Naive thymus-derived CD8-positive, alpha-beta T cell (primary cell): ENCODE results near the gene ALOX15. TPM values are rescaled to one million over a fixed set of nuclear protein-coding genes. Genes with fewer than 3 reads are reported as not detected.
"Not testable (repeated sequence)": the region's sequence is repeated elsewhere in the genome, so short reads cannot be mapped to it uniquely, and the experiment has no call there.

Experiments used
- ATAC-seq, 2 donors: fragments of 150-1000 bp; cut with Tn5 transposase in 1 of 2; sonication (Bioruptor Pico), chemical (Tn5 transposase) in 1 of 2; 1 replicate in 1 of 2; 2 replicates in 1 of 2; pipeline ENCODE4 v1.10.0; 2021; ENCODE audit warnings: mild to moderate bottlenecking in 2 of 2, moderate library complexity in 2 of 2
- POLR2A ChIA-PET: fragments of 350-600 bp; sonication (Branson Sonifier 250); formaldehyde crosslinking; loops from one replicate; lab custom pipeline; 2021; ENCODE audit warnings: antibody characterized with exemption; lab: Charles Lee
- DNase-seq, 10 donors: peaks; one replicate each; pipeline versions ENCODE4 v3.0.0 to v3.0.0-alpha.2; 2020 to 2022
- H3K27ac Mint-ChIP-seq, 10 donors: one replicate each; pipeline ENCODE4 v1.8.0; 2020 to 2022; ENCODE audit warnings: mild to moderate bottlenecking in 10 of 10, mixed read lengths in 10 of 10, moderate library complexity in 4 of 10, inconsistent platforms in 1 of 10
- H3K27me3 Mint-ChIP-seq, 5 donors: one replicate each; pipeline ENCODE4 v1.8.0; 2021 to 2022; ENCODE audit warnings: mixed read lengths in 5 of 5
- H3K36me3 Mint-ChIP-seq, 3 donors: one replicate each; pipeline ENCODE4 v1.8.0; 2020 to 2022; ENCODE audit warnings: mixed read lengths in 3 of 3, mild to moderate bottlenecking in 2 of 3, inconsistent platforms in 1 of 3
- H3K4me1 Mint-ChIP-seq, 4 donors: one replicate each; pipeline ENCODE4 v1.8.0; 2021 to 2022; ENCODE audit warnings: mixed read lengths in 4 of 4
- H3K4me3 Mint-ChIP-seq, 10 donors: one replicate each; pipeline ENCODE4 v1.8.0; 2020 to 2022; ENCODE audit warnings: mild to moderate bottlenecking in 10 of 10, mixed read lengths in 10 of 10, moderate library complexity in 6 of 10, inconsistent platforms in 1 of 10
- H3K9me3 Mint-ChIP-seq, 9 donors: one replicate each; pipeline ENCODE4 v1.8.0; 2020 to 2022; ENCODE audit warnings: mixed read lengths in 9 of 9, mild to moderate bottlenecking in 3 of 9, inconsistent platforms in 1 of 9, moderate library complexity in 1 of 9
- polyA plus RNA-seq, 3 donors: library from polyadenylated mRNA; unstranded; fragments of 300-500 nt; fragmentation: Illumina TruSeq; gene quantifications; one replicate each; pipeline ENCODE4 v1.2.3, GENCODE V29; 2021
- total RNA-seq, 8 experiments: library from RNA in 2 of 8; stranded (reverse) in 2 of 8; gene quantifications; one replicate each; pipeline ENCODE4 v1.2.3 and lab custom pipeline; 2021 to 2026

ALOX15 gene
- total and polyA plus RNA-seq, 5 experiments from 2014 or later = 0.60 TPM; not detected in 3

DNA sequence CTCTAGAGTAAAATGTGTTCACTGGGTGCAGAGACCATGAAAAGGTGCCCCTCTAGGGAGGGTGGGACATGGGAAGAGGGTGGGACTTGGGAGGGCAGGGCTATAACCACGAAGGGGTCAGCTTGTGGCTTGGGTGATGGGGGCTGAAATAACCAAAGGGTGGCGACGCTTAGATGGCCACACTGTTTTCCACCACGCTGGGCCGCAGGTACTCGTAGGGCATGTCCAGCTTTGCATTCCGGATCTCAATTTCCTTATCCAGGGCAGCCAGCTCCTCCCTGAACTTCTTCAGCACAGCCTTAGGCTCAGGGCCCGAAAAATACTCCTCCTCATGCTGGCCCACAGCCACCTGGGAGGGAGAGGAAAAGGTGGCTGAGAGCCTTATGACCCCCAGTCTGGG is 10.0 kb downstream of the ALOX15 start:
- Mint-ChIP-seq H3K4me1 (peaks cover 5 to 12% (median 10%) of the 10 kb centered on the region in 4 donors), H3K9me3 (peaks cover 0 to 4% (median 0%) of the 10 kb centered on the region in 9 donors), H3K4me3 (no peak overlapping the region), H3K27ac (no peak overlapping the region), H3K36me3 (no peaks in the 10 kb centered on the region), H3K27me3 (peaks cover 19 to 32% (median 31%) of the 10 kb centered on the region in 5 donors)
- DNase-seq = no peak
- POLR2A ChIA-PET = no interaction called here
- no peak for ATAC-seq

DNA sequence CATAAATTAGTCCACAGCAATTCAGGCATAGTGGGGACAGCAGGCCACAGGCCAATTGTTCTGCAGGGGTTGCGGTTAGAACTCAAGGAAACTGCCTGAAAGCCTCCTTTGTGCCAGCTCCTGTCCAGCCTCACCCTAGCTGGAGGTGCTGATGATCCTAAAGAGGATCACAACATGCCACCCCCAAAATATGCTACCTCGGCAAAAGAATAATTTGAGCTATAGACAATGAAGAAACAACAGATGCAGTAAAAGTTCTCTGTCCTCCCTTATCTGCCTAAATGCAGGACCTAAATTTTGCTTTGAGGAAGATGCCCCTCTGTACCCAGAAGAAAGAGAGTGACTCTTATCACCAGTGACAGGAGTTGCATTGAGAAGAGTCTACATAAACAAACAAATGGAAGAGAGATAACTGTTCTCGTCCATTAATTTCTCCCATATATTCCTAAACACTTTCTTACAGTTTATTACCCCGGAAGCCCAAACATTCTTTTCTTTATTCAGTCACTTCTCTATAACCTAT is 14.7 kb downstream of the ALOX15 start:
- peaks cover 0 to 2% (median 1%) of the 10 kb centered on the region in 4 donors for H3K4me1 Mint-ChIP-seq
- no peak overlapping the region for H3K4me3 Mint-ChIP-seq
- peaks cover 0 to 7% (median 4%) of the 10 kb centered on the region in 5 donors for H3K27me3 Mint-ChIP-seq
- H3K27ac Mint-ChIP-seq = no peak overlapping the region
- DNase-seq (no peak), ATAC-seq (no peak)
- H3K9me3 Mint-ChIP-seq = peaks cover 0 to 4% (median 0%) of the 10 kb centered on the region in 9 donors
- POLR2A ChIA-PET = no interaction called here
- peaks cover 0 to 2% (median 0%) of the 10 kb centered on the region in 3 donors for H3K36me3 Mint-ChIP-seq

DNA sequence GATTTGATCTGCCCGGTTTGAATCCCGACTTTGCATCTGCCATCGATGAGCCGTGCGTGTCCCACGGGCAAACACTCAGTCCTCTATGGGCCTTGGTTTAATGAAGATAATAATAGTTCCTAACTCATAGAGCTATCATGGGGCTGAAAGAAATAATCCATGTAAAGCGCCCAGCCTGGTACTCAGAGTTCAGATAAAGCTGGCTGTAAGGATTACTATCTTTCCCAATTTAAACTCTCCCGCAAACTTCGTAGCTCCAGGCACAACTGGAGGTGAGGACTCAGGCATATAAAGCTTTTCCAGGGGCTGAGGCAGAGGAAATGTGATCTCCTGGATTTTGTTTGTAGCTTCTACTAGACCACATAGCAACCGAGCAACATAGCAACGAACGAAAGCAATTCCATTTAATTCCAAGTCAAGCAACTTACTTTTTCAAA is 16.3 kb downstream of the ALOX15 start:
- POLR2A ChIA-PET = interaction anchor here (0.7 kb wide), 1 partner anchor 187 kb away, joined by 3 read pairs; no protein-coding TSS in a partner anchor
- no peak overlapping the region for H3K27ac Mint-ChIP-seq
- no peak for ATAC-seq

DNA sequence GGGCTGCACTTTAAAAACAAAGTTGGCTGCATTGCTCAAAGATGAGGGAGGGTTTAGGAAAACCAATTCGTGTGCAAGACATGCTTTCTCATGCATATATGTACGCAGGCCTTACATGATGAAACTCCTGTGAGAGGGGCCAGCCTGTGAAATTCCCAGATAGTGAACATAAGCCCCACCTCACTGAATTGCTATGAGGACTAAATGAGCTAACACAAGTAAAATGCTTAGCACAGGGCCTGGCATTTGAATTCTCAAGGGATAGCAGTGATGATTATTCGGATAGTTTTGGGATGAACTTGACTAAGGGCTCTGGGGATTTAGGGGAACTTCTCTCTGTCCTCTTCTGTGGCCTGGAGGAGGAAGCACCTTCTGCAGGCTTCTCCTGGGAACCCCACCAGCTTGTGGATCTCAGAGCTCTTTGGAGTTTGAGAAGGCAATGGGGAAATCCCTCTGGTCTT is 17.0 kb downstream of the ALOX15 start:
- DNase-seq, H3K36me3 Mint-ChIP-seq, H3K27me3 Mint-ChIP-seq, ATAC-seq, H3K27ac Mint-ChIP-seq, H3K4me3 Mint-ChIP-seq, POLR2A ChIA-PET, H3K9me3 Mint-ChIP-seq, H3K4me1 Mint-ChIP-seq: not testable (repeated sequence)

More for the DNA sequence above, 16.3 kb downstream of the ALOX15 start:
- peaks cover 0 to 7% (median 4%) of the 10 kb centered on the region in 5 donors for H3K27me3 Mint-ChIP-seq
- H3K4me3 Mint-ChIP-seq = no peak overlapping the region
- peaks cover 0 to 2% (median 1%) of the 10 kb centered on the region in 4 donors for H3K4me1 Mint-ChIP-seq
- no peak for DNase-seq
- peaks cover 0 to 2% (median 0%) of the 10 kb centered on the region in 3 donors for H3K36me3 Mint-ChIP-seq
- H3K9me3 Mint-ChIP-seq = peaks cover 0 to 4% (median 0%) of the 10 kb centered on the region in 9 donors

DNA sequence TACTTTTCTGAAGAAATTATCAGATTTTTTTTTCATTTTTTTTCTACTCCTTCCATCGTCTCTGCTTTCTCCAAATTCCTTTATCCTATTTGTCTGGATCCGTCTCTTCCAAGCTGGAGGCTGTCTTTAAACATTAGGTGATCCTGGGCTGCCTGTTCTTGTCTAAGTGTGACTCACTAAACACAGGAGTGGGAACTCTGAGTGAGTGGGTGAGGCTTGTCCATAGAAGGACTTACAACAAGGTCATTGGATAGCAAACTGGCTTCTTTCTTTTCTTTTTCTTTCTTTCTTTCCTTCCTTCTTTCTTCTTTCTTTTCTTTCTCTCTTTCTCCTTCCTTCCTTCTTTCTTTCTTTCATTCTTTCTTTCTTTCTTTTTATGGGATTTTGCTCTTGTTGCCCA is 18.2 kb downstream of the ALOX15 start:
- Mint-ChIP-seq H3K27ac (no peak overlapping the region), H3K27me3 (peaks cover 0 to 7% (median 4%) of the 10 kb centered on the region in 5 donors), H3K4me3 (no peak overlapping the region), H3K36me3 (peaks cover 0 to 2% (median 0%) of the 10 kb centered on the region in 3 donors), H3K9me3 (peaks cover 0 to 4% (median 0%) of the 10 kb centered on the region in 9 donors), H3K4me1 (peaks cover 0 to 2% (median 1%) of the 10 kb centered on the region in 4 donors)
- POLR2A ChIA-PET = no interaction called here
- DNase-seq = no peak
- no peak for ATAC-seq

DNA sequence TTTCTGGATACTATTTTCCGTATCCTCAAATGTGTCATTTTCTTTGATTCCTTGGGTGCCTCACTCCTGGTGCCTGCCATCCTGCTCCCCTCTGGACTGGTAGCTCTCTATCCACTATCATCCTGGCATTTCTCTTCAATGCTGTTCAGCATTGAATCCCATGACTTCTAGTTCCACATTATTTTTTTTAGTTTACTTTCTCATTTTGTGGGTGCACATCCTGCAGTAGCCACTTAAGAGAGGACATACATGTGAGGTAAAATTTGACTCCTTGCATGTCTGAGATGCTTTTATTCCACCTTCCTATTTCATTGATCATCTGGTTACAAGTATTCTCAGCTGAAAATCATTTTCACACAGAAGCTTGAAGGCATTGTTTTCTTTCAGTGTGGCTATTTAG is 19.1 kb downstream of the ALOX15 start:
- peaks cover 0 to 2% (median 1%) of the 10 kb centered on the region in 4 donors for H3K4me1 Mint-ChIP-seq
- DNase-seq (no peak), ATAC-seq (no peak)
- H3K27ac Mint-ChIP-seq = no peak overlapping the region
- POLR2A ChIA-PET = no interaction called here
- peaks cover 0 to 10% (median 4%) of the 10 kb centered on the region in 5 donors for H3K27me3 Mint-ChIP-seq
- peaks cover 0 to 4% (median 0%) of the 10 kb centered on the region in 9 donors for H3K9me3 Mint-ChIP-seq
- peaks cover 0 to 2% (median 0%) of the 10 kb centered on the region in 3 donors for H3K36me3 Mint-ChIP-seq
- H3K4me3 Mint-ChIP-seq = no peak overlapping the region

DNA sequence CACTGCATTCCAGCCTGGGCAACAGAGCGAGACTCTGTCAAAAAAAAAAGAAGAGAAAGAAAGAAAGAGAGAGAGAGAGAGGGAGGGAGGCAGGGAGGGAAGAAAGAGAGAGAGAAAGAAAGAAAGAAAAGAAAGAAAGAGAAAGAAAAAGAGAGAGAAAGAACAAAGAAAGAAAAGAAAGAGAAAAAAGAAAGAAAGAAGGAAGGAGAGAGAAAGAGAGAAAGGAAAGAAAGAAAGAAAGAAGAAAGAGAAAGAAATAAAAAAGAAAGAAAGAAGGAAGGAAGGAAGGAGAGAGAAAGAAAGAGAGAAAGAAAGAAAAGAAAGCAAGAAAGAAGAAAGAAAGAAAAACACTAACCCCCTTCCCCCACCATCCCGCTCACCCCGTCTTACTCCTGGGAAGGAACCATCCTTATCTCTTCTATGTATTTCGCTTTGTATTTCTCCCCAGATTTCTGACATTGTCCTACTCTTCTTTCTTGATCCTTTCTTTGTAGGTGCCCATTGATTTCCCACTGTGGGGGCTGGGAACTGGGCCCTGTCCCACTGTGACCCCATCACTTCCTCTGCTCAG is 20.9 kb downstream of the ALOX15 start:
- peaks cover 0 to 2% (median 0%) of the 10 kb centered on the region in 3 donors for H3K36me3 Mint-ChIP-seq
- H3K9me3 Mint-ChIP-seq = peaks cover 0 to 4% (median 0%) of the 10 kb centered on the region in 9 donors
- H3K27me3 Mint-ChIP-seq = peaks cover 0 to 11% (median 0%) of the 10 kb centered on the region in 5 donors
- no peak overlapping the region for H3K27ac Mint-ChIP-seq
- no peak for DNase-seq
- POLR2A ChIA-PET = no interaction called here
- H3K4me1 Mint-ChIP-seq = no peaks in the 10 kb centered on the region
- no peak for ATAC-seq
- no peak overlapping the region for H3K4me3 Mint-ChIP-seq

DNA sequence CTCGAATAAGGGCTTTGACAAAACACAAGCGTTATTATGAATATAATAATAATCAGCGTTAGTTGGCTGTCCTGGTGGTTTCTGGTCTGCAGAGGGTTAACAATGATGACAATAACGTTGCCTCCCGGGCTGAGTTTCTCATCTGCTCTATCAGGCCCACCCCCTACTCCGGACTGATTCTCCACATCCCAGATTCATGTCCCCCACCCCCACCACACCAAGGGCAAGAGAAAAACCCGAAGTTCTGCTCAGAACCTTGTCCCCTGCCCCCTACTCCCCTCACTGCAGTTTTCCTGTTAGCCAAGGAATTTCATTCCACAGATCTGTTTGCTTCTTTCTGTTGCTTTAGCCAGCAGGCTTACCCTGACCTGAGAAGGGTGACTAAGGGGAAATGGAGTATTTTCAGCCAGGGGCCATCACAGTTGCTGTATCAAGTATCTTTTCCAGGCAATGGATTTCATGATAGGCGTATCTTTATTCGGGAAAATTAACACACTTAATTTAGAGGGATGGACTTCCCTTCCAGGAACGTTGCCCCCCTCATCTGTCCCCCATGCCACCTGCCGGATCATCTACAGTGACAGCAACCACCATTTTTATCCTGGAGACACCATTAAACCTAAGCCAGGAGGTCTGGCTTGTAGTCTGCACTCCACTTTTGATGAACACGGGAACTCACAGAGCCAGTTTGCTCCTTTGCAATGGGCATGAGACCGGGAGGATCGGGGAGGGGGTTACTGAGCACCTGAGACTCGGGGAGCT is 23.7 kb downstream of the ALOX15 start:
- no peak overlapping the region for H3K4me3 Mint-ChIP-seq
- H3K4me1 Mint-ChIP-seq = no peaks in the 10 kb centered on the region
- POLR2A ChIA-PET = no interaction called here
- ATAC-seq = no peak
- no peak for DNase-seq
- H3K9me3 Mint-ChIP-seq = no peaks in the 10 kb centered on the region
- no peaks in the 10 kb centered on the region for H3K36me3 Mint-ChIP-seq
- H3K27me3 Mint-ChIP-seq = peaks cover 0 to 11% (median 0%) of the 10 kb centered on the region in 5 donors
- peak overlapping the region in 1 of 10 donors; percentile 54 for H3K27ac Mint-ChIP-seq

DNA sequence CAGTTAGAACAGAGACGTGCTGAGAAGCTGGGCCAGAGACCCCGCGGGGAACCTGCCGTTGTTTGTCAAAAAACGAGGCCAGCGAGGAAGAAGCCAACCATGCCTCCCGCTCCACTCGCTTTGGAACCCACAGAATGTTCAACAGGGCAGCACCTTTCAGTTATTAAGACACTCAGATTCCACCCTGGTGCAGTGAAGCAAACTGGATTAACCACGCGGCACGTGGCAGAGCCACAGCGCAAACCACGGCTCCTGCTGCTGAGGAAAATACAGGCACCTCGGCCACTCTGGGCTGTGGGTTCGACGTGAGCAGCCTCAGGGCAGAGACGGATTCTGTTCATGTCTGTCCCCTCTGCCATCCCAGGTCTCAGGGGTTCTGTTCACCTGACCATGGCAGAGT is 24.4 kb downstream of the ALOX15 start:
- no peak for ATAC-seq

DNA sequence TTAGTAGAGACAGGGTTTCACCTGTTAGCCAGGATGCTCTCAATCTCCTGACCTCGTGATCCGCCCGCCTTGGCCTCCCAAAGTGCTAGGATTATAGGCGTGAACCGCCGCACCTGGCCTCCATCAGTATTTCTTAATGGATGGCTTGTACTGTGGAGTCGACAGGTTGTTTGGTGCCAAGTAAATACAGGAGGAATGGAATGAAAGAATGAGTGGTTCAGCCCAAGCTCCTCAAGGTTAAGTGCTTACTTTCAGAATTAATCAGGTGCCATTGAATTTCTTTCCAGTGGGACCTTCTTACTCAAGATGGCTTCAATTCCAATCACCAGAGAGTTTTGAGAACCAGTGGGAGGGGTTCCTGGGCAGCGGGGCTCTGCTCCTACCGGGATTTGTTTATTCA is 25.0 kb downstream of the ALOX15 start:
- H3K27me3 Mint-ChIP-seq = peaks cover 0 to 11% (median 0%) of the 10 kb centered on the region in 5 donors
- no peaks in the 10 kb centered on the region for H3K36me3 Mint-ChIP-seq
- H3K4me3 Mint-ChIP-seq = no peak overlapping the region
- ATAC-seq (no peak), DNase-seq (no peak)
- H3K4me1 Mint-ChIP-seq = no peaks in the 10 kb centered on the region
- H3K9me3 Mint-ChIP-seq = no peaks in the 10 kb centered on the region
- H3K27ac Mint-ChIP-seq = no peak overlapping the region
- POLR2A ChIA-PET = no interaction called here

More for the DNA sequence above, 24.4 kb downstream of the ALOX15 start:
- H3K4me3 Mint-ChIP-seq = no peak overlapping the region
- no peaks in the 10 kb centered on the region for H3K9me3 Mint-ChIP-seq
- no peak overlapping the region for H3K27ac Mint-ChIP-seq
- H3K36me3 Mint-ChIP-seq = no peaks in the 10 kb centered on the region
- POLR2A ChIA-PET = no interaction called here
- H3K27me3 Mint-ChIP-seq = peaks cover 0 to 11% (median 0%) of the 10 kb centered on the region in 5 donors
- no peaks in the 10 kb centered on the region for H3K4me1 Mint-ChIP-seq
- DNase-seq = no peak

DNA sequence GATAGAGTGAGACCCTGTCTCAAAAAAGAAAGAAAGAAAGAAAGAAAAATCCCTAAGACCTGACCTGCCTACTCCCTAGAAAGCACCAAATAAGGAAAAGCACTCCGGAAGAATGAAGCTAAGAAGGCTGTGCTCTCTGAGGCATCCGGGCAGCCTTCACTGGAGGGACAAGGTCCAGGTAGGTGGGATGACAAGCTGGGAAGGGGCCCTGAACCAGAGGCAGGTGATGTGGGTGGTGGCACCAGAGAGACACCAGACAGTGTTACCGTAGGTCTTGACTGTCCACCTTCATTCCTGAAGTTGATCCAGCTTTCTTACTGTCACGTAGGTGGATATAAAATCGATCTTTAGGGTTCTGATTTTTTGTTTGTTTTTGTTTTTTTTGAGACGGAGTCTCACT is 30.8 kb downstream of the ALOX15 start:
- no peaks in the 10 kb centered on the region for H3K9me3 Mint-ChIP-seq
- peak overlapping the region in 1 of 10 donors; percentile 17 for H3K27ac Mint-ChIP-seq
- H3K4me3 Mint-ChIP-seq = no peak overlapping the region
- POLR2A ChIA-PET = no interaction called here
- no peaks in the 10 kb centered on the region for H3K36me3 Mint-ChIP-seq
- ATAC-seq = no peak
- peaks cover 12 to 28% (median 14%) of the 10 kb centered on the region in 5 donors for H3K27me3 Mint-ChIP-seq
- DNase-seq = no peak
- peaks cover 0 to 6% (median 1%) of the 10 kb centered on the region in 4 donors for H3K4me1 Mint-ChIP-seq

DNA sequence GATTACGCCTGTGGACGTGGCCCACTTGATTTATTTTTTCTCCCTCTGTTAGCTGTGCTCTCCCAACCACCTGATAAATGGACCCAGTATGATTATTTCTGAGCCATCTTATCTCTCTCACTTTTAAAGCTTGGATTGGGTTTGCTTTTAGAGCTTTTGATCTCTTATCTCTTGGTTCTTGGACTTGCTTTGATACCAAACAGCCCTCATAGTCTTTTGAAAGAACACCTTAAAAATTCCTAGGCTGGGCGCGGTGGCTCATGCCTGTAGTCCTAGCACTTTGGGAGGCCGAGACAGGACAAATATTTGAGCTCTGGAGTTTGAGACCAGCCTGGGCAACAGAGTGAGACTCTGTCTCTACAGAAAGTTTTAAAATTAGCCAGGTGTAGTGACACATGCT is 31.3 kb downstream of the ALOX15 start:
- POLR2A ChIA-PET = no interaction called here
- H3K4me3 Mint-ChIP-seq = no peak overlapping the region
- DNase-seq = no peak
- H3K27me3 Mint-ChIP-seq = peaks cover 12 to 28% (median 14%) of the 10 kb centered on the region in 5 donors
- no peak for ATAC-seq
- no peaks in the 10 kb centered on the region for H3K36me3 Mint-ChIP-seq
- H3K4me1 Mint-ChIP-seq = peaks cover 0 to 6% (median 1%) of the 10 kb centered on the region in 4 donors
- no peak overlapping the region for H3K27ac Mint-ChIP-seq
- no peaks in the 10 kb centered on the region for H3K9me3 Mint-ChIP-seq

DNA sequence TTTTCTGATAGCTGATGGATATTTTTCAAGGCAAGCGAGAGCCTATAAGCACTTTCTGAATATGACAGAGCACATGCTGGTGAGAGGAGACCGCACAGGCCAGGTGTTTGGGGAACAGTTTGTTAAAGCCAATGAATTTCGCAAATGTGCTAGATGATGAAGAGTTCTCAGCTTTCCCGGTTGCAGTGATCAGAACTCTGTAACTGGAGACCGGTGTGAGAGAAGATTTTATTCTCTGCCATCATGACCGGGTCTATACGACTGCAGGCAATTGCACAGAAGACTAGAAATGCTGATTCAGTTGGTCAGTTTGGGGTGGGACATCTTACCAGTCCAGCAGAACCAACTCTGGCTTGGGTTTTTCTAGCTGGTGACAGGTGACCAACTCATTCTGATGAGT is 31.7 kb downstream of the ALOX15 start:
- peaks cover 0 to 6% (median 1%) of the 10 kb centered on the region in 4 donors for H3K4me1 Mint-ChIP-seq
- H3K36me3 Mint-ChIP-seq = no peaks in the 10 kb centered on the region
- POLR2A ChIA-PET = no interaction called here

More for the DNA sequence above, 31.7 kb downstream of the ALOX15 start:
- H3K9me3 Mint-ChIP-seq = no peaks in the 10 kb centered on the region
- H3K27ac Mint-ChIP-seq = no peak overlapping the region
- no peak overlapping the region for H3K4me3 Mint-ChIP-seq
- H3K27me3 Mint-ChIP-seq = peaks cover 12 to 28% (median 14%) of the 10 kb centered on the region in 5 donors
- no peak for ATAC-seq
- DNase-seq = no peak
